GM19035 (cell line): ENCODE results near the gene LRRC37A3.
"Not testable (repeated sequence)": the region's sequence is repeated elsewhere in the genome, so short reads cannot be mapped to it uniquely, and the experiment has no call there.

Experiments
- ATAC-seq: cut with Tn5 transposase; IDR thresholded peaks from one replicate; pipeline ENCODE4 v1.9.1; 2021; ENCODE audit not compliant: unreplicated experiment

LRRC37A3 gene

GRCh38 chr17:64836623-64837017 lies 82.7 kb downstream of the LRRC37A3 start:
- ATAC-seq = peak; percentile 35

- not testable (repeated sequence) for ATAC-seq
Observed at GRCh38 chr17:64834060-64834459, 85.2 kb downstream of the LRRC37A3 start.

- ATAC-seq = not testable (repeated sequence)
Observed at GRCh38 chr17:64830631-64831040, 88.6 kb downstream of the LRRC37A3 start.

- ATAC-seq = not testable (repeated sequence)
Observed at GRCh38 chr17:64829824-64830630, 89.3 kb downstream of the LRRC37A3 start.

- not testable (repeated sequence) for ATAC-seq
Observed at GRCh38 chr17:64829068-64829467, 90.2 kb downstream of the LRRC37A3 start.

GRCh38 chr17:64818904-64819303 lies 100.4 kb downstream of the LRRC37A3 start:
- not testable (repeated sequence) for ATAC-seq

GRCh38 chr17:64815833-64816198 lies 103.5 kb downstream of the LRRC37A3 start:
- not testable (repeated sequence) for ATAC-seq

GRCh38 chr17:64814993-64815832 lies 104.1 kb downstream of the LRRC37A3 start:
- not testable (repeated sequence) for ATAC-seq

GRCh38 chr17:64808178-64808977 lies 110.9 kb downstream of the LRRC37A3 start:
- ATAC-seq = peak; percentile 89
